HG03039 (cell line): ENCODE results near the gene PCDHGA2.

Experiments used
- ATAC-seq: cut with Tn5 transposase; IDR thresholded peaks from one replicate; pipeline ENCODE4 v1.9.1; 2021; ENCODE audit warnings: mild to moderate bottlenecking, moderate library complexity; ENCODE audit not compliant: unreplicated experiment

PCDHGA2 gene

GRCh38 chr5:141382469-141383294 lies 44.1 kb downstream of the PCDHGA2 start, which contains the start of gene PCDHGA7:
Gene PCDHGA7, plus strand, starts transcription at chr5:141382742. Its CDS starts 158 bp downstream, at chr5:141382900.
- no peak for ATAC-seq

DNA sequence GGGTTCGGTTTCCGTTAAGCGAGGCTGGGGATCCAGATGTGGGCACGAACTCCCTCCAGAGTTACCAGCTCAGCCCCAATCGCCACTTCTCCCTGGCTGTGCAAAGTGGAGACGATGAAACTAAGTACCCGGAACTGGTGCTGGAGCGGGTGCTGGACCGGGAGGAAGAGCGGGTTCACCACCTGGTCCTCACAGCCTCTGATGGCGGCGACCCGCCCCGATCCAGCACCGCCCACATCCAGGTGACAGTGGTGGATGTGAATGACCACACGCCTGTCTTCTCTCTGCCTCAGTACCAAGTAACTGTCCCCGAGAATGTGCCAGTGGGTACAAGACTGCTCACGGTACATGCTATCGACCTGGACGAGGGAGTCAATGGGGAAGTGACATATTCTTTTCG lies 44.8 kb downstream of the PCDHGA2 start:
- no peak for ATAC-seq

DNA sequence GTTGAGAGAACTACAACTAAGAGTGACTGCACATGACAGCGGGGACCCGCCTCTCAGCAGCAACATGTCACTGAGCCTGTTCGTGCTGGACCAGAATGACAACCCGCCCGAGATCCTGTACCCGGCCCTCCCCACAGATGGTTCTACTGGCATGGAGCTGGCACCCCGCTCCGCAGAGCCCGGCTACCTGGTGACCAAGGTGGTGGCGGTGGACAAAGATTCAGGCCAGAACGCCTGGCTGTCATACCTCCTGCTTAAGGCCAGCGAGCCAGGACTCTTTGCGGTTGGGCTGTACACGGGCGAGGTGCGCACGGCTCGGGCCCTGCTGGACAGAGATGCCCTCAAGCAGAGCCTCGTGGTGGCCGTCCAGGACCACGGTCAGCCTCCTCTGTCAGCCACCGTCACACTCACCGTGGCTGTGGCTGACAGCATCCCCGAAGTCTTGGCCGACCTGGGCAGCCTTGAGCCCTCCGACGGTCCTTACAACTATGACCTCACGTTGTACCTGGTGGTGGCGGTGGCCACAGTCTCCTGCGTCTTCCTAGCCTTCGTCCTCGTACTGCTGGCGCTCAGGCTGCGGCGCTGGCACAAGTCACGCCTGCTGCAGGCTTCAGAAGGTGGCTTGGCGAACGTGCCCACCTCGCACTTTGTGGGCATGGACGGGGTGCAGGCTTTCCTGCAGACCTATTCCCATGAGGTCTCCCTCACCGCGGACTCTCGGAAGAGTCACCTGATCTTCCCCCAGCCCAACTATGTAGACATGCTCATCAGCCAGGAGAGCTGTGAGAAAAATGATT lies 46.1 kb downstream of the PCDHGA2 start:
- ATAC-seq, result no peak

- ATAC-seq, result peak; percentile 49
Measured at GRCh38 chr5:141387557-141388311, 49.2 kb downstream of the PCDHGA2 start, which contains the start of gene PCDHGB4. Gene PCDHGB4, plus strand, starts transcription at chr5:141387698. Its CDS starts 187 bp downstream, at chr5:141387885.

GRCh38 chr5:141388661-141389060 lies 50.1 kb downstream of the PCDHGA2 start:
- ATAC-seq, result no peak

DNA sequence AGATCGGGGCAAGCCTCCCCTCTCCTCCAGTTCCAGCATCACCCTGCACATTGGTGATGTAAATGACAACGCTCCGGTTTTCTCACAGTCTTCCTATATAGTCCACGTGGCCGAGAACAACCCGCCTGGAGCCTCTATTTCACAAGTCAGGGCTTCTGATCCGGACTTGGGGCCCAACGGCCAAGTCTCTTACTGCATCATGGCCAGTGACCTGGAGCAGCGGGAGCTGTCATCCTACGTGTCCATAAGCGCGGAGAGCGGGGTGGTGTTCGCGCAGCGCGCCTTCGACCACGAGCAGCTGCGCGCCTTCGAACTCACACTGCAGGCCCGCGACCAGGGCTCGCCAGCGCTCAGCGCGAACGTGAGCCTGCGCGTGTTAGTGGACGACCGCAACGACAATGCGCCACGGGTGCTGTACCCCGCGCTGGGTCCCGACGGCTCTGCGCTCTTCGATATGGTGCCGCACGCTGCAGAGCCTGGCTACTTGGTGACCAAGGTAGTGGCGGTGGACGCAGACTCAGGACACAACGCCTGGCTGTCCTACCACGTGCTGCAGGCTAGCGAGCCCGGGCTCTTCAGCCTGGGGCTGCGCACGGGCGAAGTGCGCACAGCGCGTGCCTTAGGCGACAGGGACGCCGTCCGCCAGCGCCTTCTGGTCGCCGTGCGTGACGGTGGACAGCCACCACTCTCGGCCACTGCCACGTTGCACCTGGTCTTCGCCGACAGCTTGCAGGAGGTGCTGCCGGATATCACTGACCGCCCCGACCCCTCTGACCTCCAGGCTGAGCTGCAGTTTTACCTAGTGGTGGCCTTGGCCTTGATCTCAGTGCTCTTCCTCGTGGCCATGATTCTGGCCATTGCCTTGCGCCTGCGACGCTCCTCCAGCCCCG lies 50.8 kb downstream of the PCDHGA2 start:
- ATAC-seq, result no peak

GRCh38 chr5:141392429-141393198 lies 54.1 kb downstream of the PCDHGA2 start, which contains the start of gene PCDHGA8:
Gene PCDHGA8, plus strand, starts transcription at chr5:141392633. Its CDS starts 181 bp downstream, at chr5:141392814.
- ATAC-seq, result no peak
